Activated CD4-positive, CD25-positive, alpha-beta regulatory T cell (primary cell): ENCODE results near the gene MBNL1.
"Not testable (repeated sequence)": the region's sequence is repeated elsewhere in the genome, so short reads cannot be mapped to it uniquely, and the experiment has no call there.

Experiments
- DNase-seq, 4 experiments: peaks; one replicate each; lab custom pipeline; 2025; lab: John Stamatoyannopoulos, UW

The MBNL1 gene

GRCh38 chr3:152319831-152320617, 51.3 kb downstream of the MBNL1 start:
- DNase-seq: no peak

DNA sequence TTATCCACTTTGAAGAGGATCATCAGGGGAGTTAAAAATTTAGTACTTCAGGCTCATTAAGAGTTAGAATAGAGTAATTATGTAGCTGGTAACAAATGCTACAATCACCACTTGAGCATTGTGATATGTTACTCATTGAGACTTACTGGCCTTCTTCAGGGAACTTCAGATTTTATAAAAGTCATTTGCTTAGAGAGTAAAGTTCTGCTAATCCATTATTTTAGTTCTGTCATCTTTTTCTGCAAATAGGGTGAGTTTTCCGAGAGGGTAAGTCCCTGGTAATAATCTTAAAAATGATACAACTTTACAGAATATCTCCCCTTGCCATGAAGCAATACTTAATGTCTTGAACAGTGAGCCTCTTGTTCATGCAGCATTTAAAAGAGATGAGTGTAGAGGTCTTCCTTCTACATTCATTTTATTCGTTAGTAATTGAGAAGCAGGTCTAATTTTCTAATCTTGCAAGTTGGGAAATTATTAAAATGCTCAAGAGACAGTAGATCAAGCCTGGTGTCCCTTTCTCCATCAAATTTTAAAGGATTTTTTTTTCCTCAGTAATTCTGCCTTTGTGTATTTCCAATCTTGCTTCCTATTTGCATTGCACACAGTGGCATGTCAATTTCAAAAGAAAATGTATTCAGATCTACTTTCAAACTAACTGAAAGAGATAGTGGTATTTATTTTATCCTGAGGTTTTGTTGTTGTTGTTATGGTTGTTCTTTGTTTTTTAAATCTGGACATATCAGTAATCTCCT, 52.6 kb downstream of the MBNL1 start:
- DNase-seq: no peak

DNA sequence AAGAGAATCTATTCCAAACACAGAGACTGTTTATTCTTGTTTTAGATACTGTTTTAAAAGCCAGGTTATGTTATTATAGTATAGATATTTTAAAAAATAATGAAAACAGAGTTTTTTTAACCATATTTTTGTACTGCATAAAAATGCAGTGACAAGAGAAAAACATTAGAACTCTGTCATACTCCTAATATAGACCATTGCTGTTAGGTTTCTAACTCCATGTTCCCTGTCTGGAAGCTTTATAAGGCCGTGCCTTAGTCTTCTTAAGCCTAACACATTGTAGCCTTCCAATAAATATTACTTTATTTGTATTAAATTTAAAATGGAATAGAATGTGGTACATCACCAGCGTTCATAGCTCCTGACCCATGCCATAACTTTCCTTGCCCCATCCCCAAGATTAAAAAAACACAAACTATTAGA, 53.2 kb downstream of the MBNL1 start:
- no peak for DNase-seq

- no peak for DNase-seq
These were observed 54.0 kb downstream of the MBNL1 start for GRCh38 chr3:152322756-152323155.

DNA sequence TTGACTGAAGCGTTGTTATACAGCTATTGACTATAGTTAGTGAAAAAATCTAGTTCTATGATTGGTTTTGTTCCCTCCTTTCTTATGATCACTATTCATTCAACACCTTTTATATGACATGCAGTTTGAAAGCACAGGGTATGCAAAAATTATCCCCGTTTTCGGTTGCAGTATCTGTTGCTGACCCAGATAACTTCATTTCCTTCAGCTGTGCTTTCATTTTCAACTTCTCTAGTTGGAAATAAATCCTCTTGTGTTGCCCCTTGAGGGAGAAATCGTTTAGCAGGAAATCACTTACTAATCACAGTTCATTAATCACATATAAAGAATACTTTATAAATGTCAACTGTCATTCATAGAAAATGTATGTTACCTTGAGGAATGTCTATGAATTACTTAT, 55.1 kb downstream of the MBNL1 start:
- no peak for DNase-seq

GRCh38 chr3:152325136-152325535, 56.4 kb downstream of the MBNL1 start:
- DNase-seq: no peak

GRCh38 chr3:152327203-152327602, 58.5 kb downstream of the MBNL1 start:
- DNase-seq: no peak

DNA sequence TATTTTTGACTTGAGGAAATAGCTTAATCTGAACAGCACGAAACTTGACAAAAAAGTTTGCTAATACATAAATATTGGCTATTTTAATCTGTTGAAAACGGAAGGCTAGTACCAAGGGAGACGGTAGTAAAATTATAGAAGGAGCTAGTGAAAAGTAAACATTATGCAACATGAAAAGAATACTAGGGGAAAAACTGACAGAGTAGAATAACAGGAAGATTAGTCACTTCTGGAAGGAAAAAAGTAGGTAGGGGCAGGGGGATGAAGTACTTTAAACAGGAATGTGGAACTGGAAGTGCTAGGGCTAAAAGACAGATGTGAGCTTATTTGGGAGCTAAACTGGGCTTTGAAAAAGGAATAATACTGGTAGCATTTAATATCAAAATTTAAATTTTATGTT, 60.1 kb downstream of the MBNL1 start:
- no peak for DNase-seq

DNA sequence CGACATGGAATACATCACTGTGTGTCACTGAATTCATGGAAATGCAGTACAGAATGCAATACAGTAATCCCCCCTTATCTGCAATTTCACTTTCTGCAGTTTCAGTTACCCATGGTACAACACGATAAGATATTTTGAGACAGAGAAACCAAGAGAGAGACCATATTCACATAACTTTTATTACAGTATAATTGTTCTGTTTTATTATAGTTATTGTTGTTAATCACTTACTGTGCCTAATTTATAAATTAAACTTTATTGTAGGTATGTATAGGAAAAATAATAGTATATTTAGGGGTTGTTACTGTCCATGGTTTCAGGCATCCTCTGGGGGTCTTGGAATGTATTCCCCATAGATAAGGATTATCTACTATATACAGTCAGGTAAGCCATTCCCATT, 61.8 kb downstream of the MBNL1 start:
- DNase-seq: no peak

DNA sequence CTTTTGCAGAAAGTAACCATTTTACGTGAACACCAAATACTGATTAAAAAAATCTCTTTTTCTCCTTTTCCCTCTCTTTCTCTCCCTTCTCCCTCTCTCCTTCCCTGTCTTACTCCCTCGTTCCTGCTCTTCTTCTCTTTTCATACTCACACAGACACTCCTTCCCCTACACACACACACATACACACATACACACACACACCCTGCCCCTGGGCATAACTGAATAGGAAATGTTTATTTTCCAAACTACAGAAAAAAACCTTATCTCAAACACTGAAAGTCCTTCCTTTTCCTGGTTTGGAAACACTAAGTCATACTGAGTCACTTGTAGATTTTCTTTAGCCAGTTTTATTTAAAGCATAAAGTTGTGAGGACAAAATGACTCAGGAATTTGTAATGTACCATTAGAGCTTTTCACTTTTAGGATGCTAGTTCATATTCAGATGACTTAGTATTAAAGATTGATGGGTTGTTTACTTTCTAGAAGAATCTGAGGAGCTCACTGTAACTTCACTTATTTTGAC, 62.4 kb downstream of the MBNL1 start:
- DNase-seq: no peak

GRCh38 chr3:152331998-152332397, 63.3 kb downstream of the MBNL1 start:
- DNase-seq: no peak

DNA sequence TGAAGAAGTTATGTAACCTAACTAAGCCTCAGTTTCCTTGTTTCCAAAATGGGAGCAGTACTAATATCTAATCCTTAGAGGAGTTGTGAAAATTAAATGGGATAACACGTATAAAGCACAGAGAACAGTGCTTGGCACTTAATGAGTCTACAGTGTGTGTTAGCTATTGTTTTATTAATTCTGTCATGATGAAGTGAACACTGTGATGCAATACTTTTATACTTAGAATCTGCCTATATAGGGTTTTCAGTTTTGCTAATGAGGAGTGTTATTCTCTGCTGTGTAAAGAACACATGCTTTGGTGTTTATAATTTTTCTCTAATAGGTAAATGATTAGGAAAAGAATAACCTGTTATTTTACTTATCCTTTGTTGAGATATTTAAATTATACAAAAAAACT, 65.2 kb downstream of the MBNL1 start:
- no peak for DNase-seq

- no peak for DNase-seq
These were observed 66.0 kb downstream of the MBNL1 start for GRCh38 chr3:152334761-152335160.

- no peak for DNase-seq
These were observed 66.5 kb downstream of the MBNL1 start for GRCh38 chr3:152335273-152335672.

GRCh38 chr3:152337337-152337736, 68.6 kb downstream of the MBNL1 start:
- not testable (repeated sequence) for DNase-seq

DNA sequence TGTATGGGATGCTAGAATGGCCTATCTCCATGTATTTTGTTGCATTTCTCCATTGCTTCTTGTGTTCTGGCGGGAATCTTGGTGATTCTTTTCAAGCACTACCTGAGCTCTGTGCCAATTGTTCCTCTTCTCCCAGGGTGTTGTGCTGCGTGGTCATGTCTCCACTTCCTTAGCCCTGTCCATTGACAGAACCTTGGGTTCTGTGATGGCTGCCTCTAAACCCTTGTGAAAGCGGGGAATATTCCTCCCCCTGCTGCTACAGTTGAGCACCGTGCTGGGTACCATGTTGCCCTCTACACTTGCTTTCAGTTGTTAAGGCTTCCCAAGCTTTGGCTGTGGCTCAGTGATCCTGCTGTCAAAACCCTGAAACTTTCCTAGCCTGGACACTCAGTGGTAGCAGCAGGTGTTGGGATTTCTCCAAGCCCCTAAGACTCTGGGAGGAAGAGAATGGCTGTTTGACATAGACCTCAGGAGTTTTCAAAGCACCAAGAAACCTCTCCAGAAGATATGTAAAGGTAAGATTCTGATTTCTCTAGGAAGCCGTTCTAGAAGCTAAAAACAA, 69.5 kb downstream of the MBNL1 start:
- no peak for DNase-seq

DNA sequence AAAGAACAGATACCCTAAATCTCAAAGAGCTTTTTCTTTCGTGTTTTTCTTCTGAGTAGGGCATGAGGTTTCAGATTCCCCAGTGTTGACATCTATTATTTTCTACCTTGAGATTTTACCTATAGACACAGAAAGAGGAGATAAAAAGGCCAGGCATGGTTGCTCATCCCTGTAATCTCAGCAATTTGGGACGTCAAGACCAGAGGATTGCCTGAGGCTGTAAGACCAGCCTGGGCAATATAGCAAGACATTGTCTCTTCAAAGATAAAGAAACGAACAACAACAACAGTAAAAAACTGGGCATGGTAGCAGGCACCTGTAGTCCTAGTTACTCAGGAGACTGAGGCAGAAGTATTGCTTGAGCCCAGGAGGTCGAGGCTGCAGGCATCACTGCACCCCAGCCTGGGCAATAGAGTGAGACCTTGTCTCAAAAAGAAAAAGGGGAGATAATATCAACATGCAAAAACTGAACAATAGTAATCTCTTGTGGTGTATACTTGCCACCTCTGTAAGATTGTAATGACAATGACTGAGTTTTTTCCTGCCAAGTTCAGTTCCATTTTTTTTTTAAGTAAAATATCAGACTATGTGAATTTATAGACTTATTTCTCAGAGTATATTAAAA, 71.3 kb downstream of the MBNL1 start:
- DNase-seq: no peak

- DNase-seq: no peak
These were observed 76.5 kb downstream of the MBNL1 start for GRCh38 chr3:152345233-152345632.

GRCh38 chr3:152346058-152346457, 77.3 kb downstream of the MBNL1 start:
- no peak for DNase-seq

DNA sequence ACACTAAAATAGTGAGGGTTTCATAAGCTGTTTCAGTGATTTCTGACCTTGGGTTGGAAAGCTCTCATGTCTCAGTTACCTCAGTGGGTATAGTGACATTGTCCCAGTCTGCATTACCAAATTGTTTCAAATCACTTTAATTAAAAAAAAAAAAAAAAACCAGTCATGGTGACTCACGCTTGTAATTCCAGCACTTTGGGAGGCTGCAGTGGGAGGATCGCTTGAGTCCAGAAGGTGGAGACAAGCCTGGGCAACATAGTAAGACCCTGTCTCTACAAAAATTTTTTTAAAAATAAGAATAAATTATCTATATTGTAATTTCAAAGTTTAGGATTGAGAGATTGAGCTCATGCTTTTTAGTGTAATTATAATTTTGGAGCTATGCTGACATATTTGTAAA, 78.0 kb downstream of the MBNL1 start:
- DNase-seq: no peak

- DNase-seq: no peak
These were observed 79.9 kb downstream of the MBNL1 start for GRCh38 chr3:152348436-152349177.

GRCh38 chr3:152349392-152349791, 80.7 kb downstream of the MBNL1 start:
- no peak for DNase-seq
